Bronchial epithelial cell (primary cell): Measurements from ENCODE around the gene RNF166. TPM values are rescaled to one million over a fixed set of nuclear protein-coding genes. Genes with fewer than 3 reads are reported as not detected.

Source experiments
- DNase-seq: peaks from one replicate; pipeline ENCODE4 v3.0.0-alpha.2; 2010; ENCODE audit warnings: low read depth
- FAIRE-seq: peaks from 2 replicates; lab custom pipeline; 2011; peaks lifted over from hg19 to GRCh38; lab: Jason Lieb, UNC
- H3K27me3 ChIP-seq: 2 replicates; pipeline ENCODE4 v1.5.1; 2011; ENCODE audit warnings: low read length; ENCODE audit not compliant: control insufficient read depth, insufficient read depth
- H3K36me3 ChIP-seq: 2 replicates; pipeline ENCODE4 v1.5.1; 2011; ENCODE audit warnings: low read length; ENCODE audit not compliant: control insufficient read depth, insufficient read depth
- H3K4me3 ChIP-seq: 2 replicates; pipeline ENCODE4 v1.5.1; 2011; ENCODE audit warnings: mild to moderate bottlenecking, low read depth, low read length, control low read depth
- CTCF ChIP-seq: IDR thresholded peaks from 2 replicates; pipeline ENCODE4 v1.5.1; 2011; ENCODE audit warnings: mild to moderate bottlenecking, moderate library complexity, low read length, control low read depth, inconsistent platforms; ENCODE audit not compliant: insufficient read depth, severe bottlenecking
- total RNA-seq: library from RNA; depleted of rRNA; stranded (reverse); fragments of >200 nt; gene quantifications from 2 replicates; pipeline ENCODE4 v1.2.1, GENCODE V29; 2014

RNF166 gene
- total RNA-seq, 1 donor from 2014 or later, result 9.7 TPM

DNA sequence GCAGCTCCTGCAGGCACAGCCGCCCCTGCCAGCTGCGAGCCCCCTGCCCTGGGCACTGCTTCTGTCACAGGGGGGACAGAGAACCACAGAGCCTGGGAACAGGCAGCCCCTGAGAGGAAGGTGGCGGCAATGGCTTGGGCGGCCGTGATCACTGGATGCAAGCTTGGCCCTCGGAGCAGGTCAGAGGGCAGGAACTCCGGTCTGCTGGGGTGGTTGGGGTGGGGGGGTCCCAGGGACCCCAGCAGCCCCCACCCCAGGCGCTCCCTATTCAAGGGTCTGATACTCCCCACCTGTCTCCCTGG is 53.5 kb downstream of the RNF166 start:
- H3K4me3 ChIP-seq, result no peak overlapping the region
- peaks cover 11% of the 10 kb centered on the region for H3K36me3 ChIP-seq
- no peaks in the 10 kb centered on the region for H3K27me3 ChIP-seq
- no peak for TF ChIP-seq CTCF
- FAIRE-seq (no peak), DNase-seq (no peak)

DNA sequence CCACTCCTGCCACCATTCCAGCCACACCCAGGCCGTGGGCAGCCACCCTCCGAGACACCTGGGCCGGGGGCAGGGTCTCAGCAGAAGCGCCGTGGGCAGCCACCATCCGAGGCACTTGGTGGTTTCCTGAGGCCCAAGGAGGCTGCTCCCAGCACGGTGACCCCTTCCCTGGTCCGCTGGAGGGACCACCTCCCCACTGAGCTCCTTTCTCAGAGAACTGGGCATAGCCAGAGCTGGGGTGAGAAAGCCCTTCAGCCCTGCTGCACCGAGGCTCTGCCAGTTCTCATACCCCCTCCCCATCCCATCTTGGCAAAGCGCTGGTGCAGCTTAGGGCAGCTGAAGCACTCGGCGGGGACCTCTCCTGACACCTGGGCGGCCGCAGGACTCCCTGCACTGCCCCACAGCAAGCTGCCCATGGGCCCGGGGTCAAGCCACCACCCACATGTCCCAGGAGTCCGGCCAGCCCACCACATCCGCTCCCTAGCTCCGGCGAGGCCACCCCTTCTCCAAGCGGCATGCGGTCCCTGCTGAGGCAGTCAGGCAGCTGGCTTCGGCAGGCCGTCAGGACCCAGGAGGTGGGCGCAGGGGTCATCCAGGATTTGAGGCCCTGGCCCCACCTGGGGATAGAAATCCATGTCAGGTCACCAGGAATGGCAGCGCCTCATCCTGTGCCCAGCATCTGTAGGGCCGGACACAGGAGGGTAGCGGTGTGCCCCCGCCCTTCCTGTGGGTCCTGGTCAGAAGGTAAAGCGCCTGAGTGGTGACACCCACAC is 54.0 kb downstream of the RNF166 start:
- H3K36me3 ChIP-seq, result peaks cover 11% of the 10 kb centered on the region
- H3K4me3 ChIP-seq, result no peak overlapping the region
- no peak for DNase-seq
- no peak for FAIRE-seq
- TF ChIP-seq CTCF, result no peak
- no peaks in the 10 kb centered on the region for H3K27me3 ChIP-seq

DNA sequence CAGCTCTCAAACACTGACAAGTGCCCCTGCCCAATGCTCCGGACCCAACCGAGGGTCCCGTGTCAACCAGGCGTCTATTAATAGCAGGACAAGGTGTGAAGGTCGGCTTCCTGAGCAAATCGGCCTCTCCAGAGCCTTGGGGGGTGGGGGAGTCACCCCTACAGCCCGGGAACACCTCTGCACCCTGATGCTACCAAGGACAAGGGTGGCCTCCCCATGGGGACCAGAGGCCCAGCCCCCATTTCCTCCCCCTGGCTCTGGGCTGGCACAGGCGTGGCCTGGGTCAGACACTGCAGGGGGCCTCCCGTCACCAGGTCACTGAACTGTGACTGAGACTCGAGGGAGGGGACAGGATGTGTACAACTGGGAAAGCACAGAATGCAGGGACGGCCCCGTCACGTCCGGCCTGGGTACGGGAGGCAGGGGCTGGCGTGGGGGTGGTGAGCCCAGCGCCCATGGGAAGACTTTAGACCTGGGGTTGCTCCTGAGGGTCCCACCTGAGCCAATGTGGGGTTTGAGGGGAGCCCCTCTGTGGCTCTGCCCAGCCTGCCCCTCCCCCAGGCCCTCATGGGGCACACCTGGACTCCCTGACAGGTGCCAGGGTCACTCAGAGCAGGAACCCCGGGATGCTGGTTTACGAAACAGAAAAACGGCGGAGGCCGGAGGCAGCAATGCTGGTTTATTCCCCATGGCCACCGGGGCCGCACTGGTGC is 54.8 kb downstream of the RNF166 start:
- Histone ChIP-seq H3K27me3 (no peaks in the 10 kb centered on the region), H3K4me3 (peak overlapping the region; percentile 57), H3K36me3 (peaks cover 7% of the 10 kb centered on the region)
- TF ChIP-seq CTCF, result no peak
- FAIRE-seq (no peak), DNase-seq (no peak)

DNA sequence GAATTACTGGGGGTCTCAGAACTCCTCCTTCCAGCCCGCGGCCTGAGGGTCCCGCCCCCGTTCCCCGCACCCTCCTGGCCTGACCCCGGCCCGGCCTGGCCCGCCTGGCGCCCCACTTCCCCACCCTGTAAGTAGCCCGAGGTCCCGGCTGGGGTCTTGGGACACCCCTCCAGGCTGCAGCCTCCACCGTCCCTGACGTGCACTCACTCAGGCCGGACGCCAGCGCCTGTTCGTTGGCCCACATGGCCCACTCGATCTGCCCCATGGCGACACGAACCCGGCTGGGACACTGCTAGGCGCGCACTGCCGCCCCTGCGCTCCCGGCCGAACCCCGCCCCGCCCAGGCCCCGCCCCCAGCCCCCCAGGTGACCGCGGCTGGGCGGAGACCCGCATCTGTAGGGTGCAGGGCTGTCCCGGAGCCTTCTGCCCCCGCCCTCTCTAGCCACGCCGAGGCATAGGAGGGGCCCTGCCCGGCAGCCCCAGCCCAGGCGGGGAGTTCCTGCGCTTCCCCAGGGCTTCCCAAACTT is 55.4 kb downstream of the RNF166 start, which contains the start of gene CYBA:
CYBA (minus strand) TSS at position 305 of the 527 bp plus-strand sequence; CDS start at position 265, 40 bp downstream.
- Histone ChIP-seq H3K4me3 (peak within 1 kb of the TSS; percentile 57), H3K27me3 (no peaks in the 10 kb centered on the region), H3K36me3 (peaks cover 5% of the 10 kb centered on the region)
- FAIRE-seq (no peak), DNase-seq (peak; percentile 18)
- no peak for TF ChIP-seq CTCF

DNA sequence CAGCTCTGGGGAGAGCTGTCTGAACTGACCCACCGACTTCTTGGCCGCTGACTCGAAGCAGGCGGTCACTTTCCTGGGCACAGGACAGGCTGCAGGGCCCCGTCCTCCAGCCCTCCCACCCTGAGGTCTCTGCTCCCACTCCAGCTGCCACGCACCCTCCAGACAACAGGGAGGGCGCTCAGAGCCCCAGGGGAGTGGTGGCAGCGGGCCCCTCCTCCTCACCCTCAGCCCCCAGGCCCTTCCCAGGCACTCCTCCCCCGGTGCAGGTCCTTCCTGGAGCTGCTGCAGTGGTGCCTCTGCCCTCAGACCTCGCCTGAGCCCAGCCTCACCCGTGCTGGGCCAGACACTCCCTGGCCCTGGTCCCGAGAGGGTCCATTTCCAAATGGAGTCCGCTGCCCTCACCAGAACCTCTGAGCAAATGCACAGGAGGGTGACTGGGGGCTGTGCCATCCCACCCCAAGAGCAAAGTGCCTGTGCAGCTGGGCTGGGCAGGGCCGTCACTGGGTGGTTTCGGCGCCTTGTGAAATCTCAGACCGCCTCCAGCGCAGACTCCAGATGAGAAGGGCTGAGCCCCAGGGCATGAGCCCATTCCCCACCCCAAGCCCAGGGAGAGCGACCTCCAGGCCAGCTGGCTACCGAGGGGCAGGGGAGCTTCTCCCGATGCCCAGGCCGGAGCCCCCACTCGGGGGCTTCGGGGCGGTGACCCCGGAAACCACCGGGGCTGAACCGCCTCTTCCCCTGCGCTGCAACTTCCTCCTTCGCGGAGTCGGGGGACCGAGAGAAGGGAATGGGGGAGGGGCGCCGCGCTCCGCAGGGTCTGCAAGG is 56.1 kb downstream of the RNF166 start:
- H3K4me3 ChIP-seq, result peak overlapping the region; percentile 57

More for the DNA sequence above, 56.1 kb downstream of the RNF166 start:
- no peak for DNase-seq
- peaks cover 3% of the 10 kb centered on the region for H3K36me3 ChIP-seq
- no peaks in the 10 kb centered on the region for H3K27me3 ChIP-seq
- no peak for FAIRE-seq
- TF ChIP-seq CTCF, result no peak
